MCF 10A (cell line): ENCODE measurements around the gene ELFN1. TPM values are rescaled to one million over a fixed set of nuclear protein-coding genes. Genes with fewer than 3 reads are reported as not detected.

ENCODE experiments used
- BruUV-seq: library from RNA; stranded (reverse); fragments of 400-500 nt; replicated peaks from 2 replicates; lab custom pipeline; 2021; lab: Mats Ljungman, UMichigan
- CTCF ChIA-PET: fragments of 300-600 bp; sonication (Branson Sonifier 250); formaldehyde crosslinking; extraction: SDS; loops from one replicate; lab custom pipeline; 2021; ENCODE audit warnings: antibody characterized with exemption, inconsistent platforms; lab: Yijun Ruan, JAX
- POLR2A ChIA-PET: fragments of 300-600, 350-650 bp; sonication (Branson Sonifier 250); formaldehyde crosslinking; extraction: SDS; loops from one replicate; lab custom pipeline; 2020; ENCODE audit warnings: antibody characterized with exemption, inconsistent platforms; lab: Yijun Ruan, JAX
- DNase-seq: peaks from one replicate; pipeline ENCODE4 v3.0.0-alpha.2; 2018; ENCODE audit not compliant: unreplicated experiment
- H3K27ac Mint-ChIP-seq: one replicate; pipeline ENCODE4 v1.8.0; 2022; ENCODE audit warnings: mild to moderate bottlenecking, low read depth, mixed read lengths; ENCODE audit not compliant: unreplicated experiment
- H3K27me3 Mint-ChIP-seq: one replicate; pipeline ENCODE4 v1.8.0; 2022; ENCODE audit warnings: mixed read lengths; ENCODE audit not compliant: insufficient read depth, unreplicated experiment
- H3K36me3 Mint-ChIP-seq: one replicate; pipeline ENCODE4 v1.8.0; 2022; ENCODE audit warnings: mild to moderate bottlenecking, moderate library complexity, mixed read lengths; ENCODE audit not compliant: insufficient read depth, unreplicated experiment
- H3K4me1 Mint-ChIP-seq: one replicate; pipeline ENCODE4 v1.8.0; 2022; ENCODE audit warnings: mixed read lengths; ENCODE audit not compliant: insufficient read depth, unreplicated experiment
- H3K4me3 Mint-ChIP-seq: one replicate; pipeline ENCODE4 v1.8.0; 2022; ENCODE audit warnings: mild to moderate bottlenecking, moderate library complexity, mixed read lengths; ENCODE audit not compliant: unreplicated experiment
- H3K9me3 Mint-ChIP-seq: one replicate; pipeline ENCODE4 v1.8.0; 2022; ENCODE audit warnings: mixed read lengths; ENCODE audit not compliant: unreplicated experiment
- CTCF ChIP-seq: fragments of 200-600 bp; IDR thresholded peaks from one replicate; pipeline ENCODE4 v1.8.0; 2022; ENCODE audit warnings: antibody characterized with exemption, mild to moderate bottlenecking; ENCODE audit not compliant: unreplicated experiment
- intact Hi-C: fragments of 100-400 bp; cut with micrococcal nuclease; formaldehyde crosslinking; loops from 2 replicates; pipeline ENCODE4 v1.14.1; 2022
- total RNA-seq: library from RNA; stranded (reverse); gene quantifications from 2 replicates; pipeline ENCODE4 v1.2.3, GENCODE V29; 2022

Gene ELFN1
- total RNA-seq, 1 experiment from 2014 or later: not detected

- POLR2A ChIA-PET: no interaction called here
- no peak for DNase-seq
- Mint-ChIP-seq H3K4me3 (no peak overlapping the region), H3K9me3 (no peaks in the 10 kb centered on the region), H3K27ac (no peak overlapping the region), H3K27me3 (peaks cover 68% of the 10 kb centered on the region), H3K36me3 (no peaks in the 10 kb centered on the region), H3K4me1 (no peaks in the 10 kb centered on the region)
- intact Hi-C loops: no loop called here
- no TSS peak for BruUV-seq
- CTCF ChIA-PET: interaction anchor here (0.6 kb wide), 1 partner anchor 605 kb away, joined by 4 read pairs; no protein-coding TSS in a partner anchor
- TF ChIP-seq CTCF: no peak
Observed at GRCh38 chr7:1733206-1733907, 63.3 kb downstream of the ELFN1 start.

GRCh38 chr7:1733908-1734730 lies 64.0 kb downstream of the ELFN1 start:
- intact Hi-C loops: no loop called here
- Mint-ChIP-seq H3K27me3 (peaks cover 74% of the 10 kb centered on the region), H3K4me3 (no peak overlapping the region), H3K9me3 (no peaks in the 10 kb centered on the region), H3K4me1 (no peaks in the 10 kb centered on the region), H3K27ac (no peak overlapping the region), H3K36me3 (no peaks in the 10 kb centered on the region)
- no TSS peak for BruUV-seq
- ChIA-PET POLR2A (no interaction called here), CTCF (no interaction called here)
- TF ChIP-seq CTCF: no peak
- no peak for DNase-seq

- BruUV-seq: no TSS peak
- ChIA-PET POLR2A (interaction anchor here (0.6 kb wide), 1 partner anchor 21 kb away, joined by 3 read pairs; no protein-coding TSS in a partner anchor), CTCF (interaction anchor here (0.6 kb wide), 1 partner anchor 152 kb away, joined by 4 read pairs; no protein-coding TSS in a partner anchor)
- Mint-ChIP-seq H3K27me3 (peaks cover 76% of the 10 kb centered on the region), H3K4me1 (no peaks in the 10 kb centered on the region), H3K36me3 (no peaks in the 10 kb centered on the region), H3K27ac (no peak overlapping the region), H3K9me3 (no peaks in the 10 kb centered on the region), H3K4me3 (no peak overlapping the region)
- TF ChIP-seq CTCF: no peak
- DNase-seq: no peak
- intact Hi-C loops: no loop called here
Observed at GRCh38 chr7:1735262-1735661, 65.2 kb downstream of the ELFN1 start.

- H3K27me3 Mint-ChIP-seq: peaks cover 70% of the 10 kb centered on the region
- TF ChIP-seq CTCF: no peak
- intact Hi-C loops: no loop called here
- H3K4me3 Mint-ChIP-seq: no peak overlapping the region
- H3K27ac Mint-ChIP-seq: no peak overlapping the region
- no peaks in the 10 kb centered on the region for H3K9me3 Mint-ChIP-seq
- no TSS peak for BruUV-seq
- POLR2A ChIA-PET: no interaction called here
- CTCF ChIA-PET: interaction anchor here (0.9 kb wide), 1 partner anchor 474 kb away, joined by 3 read pairs; no protein-coding TSS in a partner anchor
- no peaks in the 10 kb centered on the region for H3K36me3 Mint-ChIP-seq
- no peaks in the 10 kb centered on the region for H3K4me1 Mint-ChIP-seq
- DNase-seq: no peak
Observed at GRCh38 chr7:1735806-1736483, 65.9 kb downstream of the ELFN1 start.
